Fibroblast of lung (primary cell): ENCODE results near the gene TBL1X.

Source experiments
- EZH2 ChIP-seq: IDR thresholded peaks from 2 replicates; pipeline ENCODE4 v1.5.1; 2012; ENCODE audit warnings: low read length, control low read depth, mild to moderate bottlenecking; ENCODE audit errors: missing control alignments
- TF ChIP-seq, protein P1 (sequence below), 2 donors: IDR thresholded peaks in 1 of 2; conservative IDR thresholded peaks in 1 of 2; 1 replicate in 1 of 2; 2 replicates in 1 of 2; pipeline ENCODE4 v1.5.1; 2011 to 2012; ENCODE audit warnings: low read length in 2 of 2, control low read depth in 1 of 2, inconsistent platforms in 1 of 2, low read depth in 1 of 2, mild to moderate bottlenecking in 1 of 2

DNA sequence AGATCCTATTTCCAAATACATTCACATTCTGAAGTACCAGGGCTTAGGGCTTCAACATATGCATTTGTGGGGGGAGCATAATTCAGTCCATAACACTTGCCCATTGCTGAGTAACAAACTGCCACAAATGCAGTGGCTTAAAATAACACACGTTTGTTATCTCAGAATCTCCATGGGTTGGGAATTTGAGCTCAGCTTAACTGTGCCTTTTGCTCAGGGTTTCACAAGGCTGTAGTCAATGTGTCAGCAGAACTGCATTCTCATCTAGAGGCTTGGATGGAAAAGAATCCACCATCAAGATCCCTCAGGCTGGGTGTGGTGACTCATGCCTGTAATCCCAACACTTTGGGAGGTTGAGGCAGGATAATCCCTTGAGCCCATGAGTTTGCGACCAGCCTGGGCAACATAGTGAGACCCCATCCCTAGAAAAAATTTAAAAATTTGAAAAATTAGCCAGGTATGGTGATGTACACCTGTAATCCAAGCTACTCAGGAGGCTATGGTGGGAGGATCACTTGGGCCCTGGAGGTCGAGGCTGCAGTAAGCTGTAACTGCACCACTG, 25.8 kb upstream of the TBL1X start:
- TF ChIP-seq, protein P1, sequence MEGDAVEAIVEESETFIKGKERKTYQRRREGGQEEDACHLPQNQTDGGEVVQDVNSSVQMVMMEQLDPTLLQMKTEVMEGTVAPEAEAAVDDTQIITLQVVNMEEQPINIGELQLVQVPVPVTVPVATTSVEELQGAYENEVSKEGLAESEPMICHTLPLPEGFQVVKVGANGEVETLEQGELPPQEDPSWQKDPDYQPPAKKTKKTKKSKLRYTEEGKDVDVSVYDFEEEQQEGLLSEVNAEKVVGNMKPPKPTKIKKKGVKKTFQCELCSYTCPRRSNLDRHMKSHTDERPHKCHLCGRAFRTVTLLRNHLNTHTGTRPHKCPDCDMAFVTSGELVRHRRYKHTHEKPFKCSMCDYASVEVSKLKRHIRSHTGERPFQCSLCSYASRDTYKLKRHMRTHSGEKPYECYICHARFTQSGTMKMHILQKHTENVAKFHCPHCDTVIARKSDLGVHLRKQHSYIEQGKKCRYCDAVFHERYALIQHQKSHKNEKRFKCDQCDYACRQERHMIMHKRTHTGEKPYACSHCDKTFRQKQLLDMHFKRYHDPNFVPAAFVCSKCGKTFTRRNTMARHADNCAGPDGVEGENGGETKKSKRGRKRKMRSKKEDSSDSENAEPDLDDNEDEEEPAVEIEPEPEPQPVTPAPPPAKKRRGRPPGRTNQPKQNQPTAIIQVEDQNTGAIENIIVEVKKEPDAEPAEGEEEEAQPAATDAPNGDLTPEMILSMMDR (conservative IDR thresholded peaks at IDR 0.05 in 1 of 2, IDR thresholded peaks at IDR 0.05 in 1 of 2; ENCODE audit: low read depth in 1 of 2, low read length in 2 of 2): no peak
- TF ChIP-seq EZH2: no peak
